ENCODE results near the gene CDCA7L. TPM values are rescaled to one million over a fixed set of nuclear protein-coding genes. Genes with fewer than 3 reads are reported as not detected.
"Not testable (repeated sequence)": the region's sequence is repeated elsewhere in the genome, so short reads cannot be mapped to it uniquely, and the experiment has no call there.

Gene CDCA7L
- polyA plus RNA-seq, 3 donors, result 5.8 to 17.5 (median 12.1) TPM

DNA sequence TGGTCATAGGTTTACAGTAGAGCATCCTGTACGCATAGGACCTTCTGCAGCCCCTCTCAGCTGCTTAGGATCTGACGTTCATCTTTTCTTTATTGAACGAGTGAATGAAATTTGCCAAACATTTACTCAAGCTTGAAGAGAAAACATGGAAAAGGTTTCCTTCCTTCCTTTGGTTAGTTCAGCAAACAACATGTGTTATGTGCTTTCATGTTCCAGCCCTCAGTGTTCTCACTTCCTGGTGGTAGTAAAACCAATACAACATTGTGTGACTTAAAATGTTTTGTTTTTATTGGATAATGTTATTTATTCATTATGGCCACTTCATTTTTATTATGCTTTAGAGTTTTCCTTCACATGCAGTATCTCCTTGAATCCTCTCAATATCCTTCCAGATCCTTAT lies 1.4 kb upstream of the CDCA7L start:
- 61 to 74% (median 70%) methylated on average over 3 of the region's 3 CpGs for WGBS, 3 donors
- no peak overlapping the region for H3K27ac ChIP-seq (ENCODE audit: low read depth, low read length)

GRCh38 chr7:21946222-21946709 lies 567 bp upstream of the CDCA7L start:
- H3K27ac ChIP-seq (ENCODE audit: low read depth, low read length), result no peak overlapping the region

DNA sequence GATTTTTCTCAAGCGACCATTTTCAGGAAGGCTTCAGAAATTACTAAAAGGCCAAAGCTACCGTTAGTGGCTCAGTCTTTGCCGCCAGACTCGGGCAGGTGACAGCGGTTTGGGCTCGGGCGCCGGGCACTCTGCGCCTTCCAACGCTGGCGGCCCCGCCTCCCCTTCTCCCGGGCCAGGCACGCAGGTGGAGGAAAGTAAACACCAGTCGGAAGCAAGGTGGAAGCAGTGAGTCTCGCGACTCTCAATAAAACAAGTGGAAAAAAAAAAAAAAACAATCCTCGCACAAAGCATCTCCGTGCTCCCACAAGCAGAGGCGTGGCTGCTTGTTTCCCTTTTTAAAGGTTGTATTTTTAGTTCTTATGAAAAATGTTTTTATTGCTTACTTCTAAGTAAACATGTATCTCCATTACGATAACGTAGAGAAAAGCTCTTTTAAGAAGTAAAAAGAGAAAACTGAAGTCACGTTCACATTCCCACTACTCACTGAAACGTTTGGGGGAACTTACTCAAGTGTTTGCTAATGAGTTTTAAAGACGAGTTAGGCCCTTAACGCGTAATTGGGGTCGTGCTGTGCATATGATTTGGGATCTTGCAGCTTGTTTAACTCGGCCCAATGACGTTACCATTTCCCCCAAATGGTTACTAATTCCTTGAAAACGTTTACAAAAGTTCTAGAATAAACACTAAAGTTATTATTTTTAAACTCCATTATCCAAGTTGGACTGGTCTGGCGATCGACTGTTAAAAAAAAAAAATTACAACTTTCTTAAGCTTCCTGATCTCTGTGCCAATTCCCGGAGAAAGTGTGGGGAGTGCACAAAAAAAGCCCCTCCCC lies 864 bp downstream of the CDCA7L start:
- 1% methylated on average over 34 of the region's 34 CpGs for WGBS, 3 donors
- H3K27ac ChIP-seq (ENCODE audit: low read depth, low read length), result no peak overlapping the region

More at GRCh38 chr7:21946222-21946709, 567 bp upstream of the CDCA7L start:
- WGBS, 3 donors, result 24 to 25% (median 24%) methylated on average over 8 of the region's 8 CpGs

DNA sequence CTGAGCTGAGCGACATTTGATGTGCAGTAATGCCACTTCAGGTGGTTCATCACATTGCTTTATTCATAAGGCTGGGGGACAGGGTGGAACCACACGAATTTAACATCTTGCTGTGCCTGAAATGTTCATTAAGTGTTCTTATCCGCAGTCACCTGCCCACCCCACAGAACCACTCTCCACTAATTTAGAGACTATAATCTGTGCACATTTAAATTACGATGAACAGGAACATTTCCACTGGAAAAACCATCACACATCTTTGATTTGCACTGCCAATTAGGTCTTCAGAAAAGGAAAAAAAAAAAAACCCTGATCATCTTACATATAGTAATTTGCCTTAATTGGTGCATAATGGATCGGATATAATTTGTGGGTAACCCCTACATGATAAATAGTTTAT lies 2.3 kb downstream of the CDCA7L start:
- H3K27ac ChIP-seq (ENCODE audit: low read depth, low read length), result no peak overlapping the region
- WGBS, 3 donors, result 88 to 92% (median 91%) methylated on average over 5 of the region's 5 CpGs

DNA sequence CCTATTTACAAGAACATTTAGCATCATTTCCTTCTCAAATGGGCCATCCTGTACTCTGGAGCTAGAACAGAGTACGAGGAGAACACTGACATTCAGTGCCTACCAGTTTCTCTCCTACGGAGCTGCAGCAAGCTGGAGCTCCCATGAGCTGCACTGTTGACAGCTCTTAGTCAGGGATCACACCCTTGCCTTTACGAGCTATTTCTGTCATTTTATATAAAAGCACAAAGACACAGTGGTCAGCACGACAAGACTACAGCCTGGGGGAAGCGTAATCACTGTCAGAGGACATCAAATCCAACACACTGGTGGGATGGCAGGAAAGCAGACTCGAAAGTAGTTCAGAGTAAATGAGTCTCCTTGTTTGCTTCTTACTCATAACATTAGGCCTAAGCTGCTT lies 2.7 kb downstream of the CDCA7L start:
- H3K27ac ChIP-seq (ENCODE audit: low read depth, low read length), result no peak overlapping the region
- 77 to 84% (median 80%) methylated on average over 6 of the region's 6 CpGs for WGBS, 3 donors

GRCh38 chr7:21941611-21942141 lies 4.0 kb downstream of the CDCA7L start:
- 25 to 61% (median 48%) methylated on average over 3 of the region's 3 CpGs for WGBS, 3 donors
- H3K27ac ChIP-seq (ENCODE audit: low read depth, low read length), result no peak overlapping the region

- H3K27ac ChIP-seq (ENCODE audit: low read depth, low read length), result no peak overlapping the region
- WGBS, 3 donors, result 79 to 89% (median 87%) methylated on average over 3 of the region's 3 CpGs
Measured at GRCh38 chr7:21939858-21940372, 5.8 kb downstream of the CDCA7L start.

DNA sequence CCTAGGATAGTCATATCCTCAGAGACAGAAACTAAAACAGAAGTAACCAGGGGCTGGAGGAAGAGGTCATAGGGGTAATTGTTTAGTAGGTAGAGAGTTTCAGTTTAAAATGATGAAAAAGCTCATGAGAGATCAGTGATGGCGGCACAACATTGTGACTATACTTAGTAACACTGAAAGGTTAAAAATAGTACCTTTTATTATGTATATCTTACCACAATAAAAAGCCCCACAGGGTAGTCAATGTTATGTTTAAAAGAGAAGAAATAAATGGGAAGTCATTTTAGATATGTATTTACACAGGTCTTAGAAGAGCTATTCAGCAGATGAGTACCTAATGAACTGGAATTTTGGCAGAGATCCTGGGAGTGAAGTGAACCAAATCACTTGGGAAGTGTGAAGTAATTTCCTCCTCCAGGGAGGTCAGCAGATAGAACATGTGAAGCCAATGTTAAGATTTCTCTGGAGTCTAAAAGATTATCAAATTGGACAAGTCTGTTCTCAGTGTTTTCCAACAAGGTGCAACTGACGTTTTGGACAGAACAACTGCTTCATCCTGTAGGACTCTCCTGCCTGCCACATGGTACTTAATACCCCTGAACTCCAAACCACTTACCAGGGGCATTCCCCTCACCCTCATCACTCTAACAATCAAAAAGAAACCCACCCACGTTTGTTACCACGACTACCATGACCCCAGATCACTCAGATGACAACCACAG lies 6.4 kb downstream of the CDCA7L start:
- H3K27ac ChIP-seq (ENCODE audit: low read depth, low read length), result no peak overlapping the region

GRCh38 chr7:21938463-21938862 lies 7.2 kb downstream of the CDCA7L start:
- H3K27ac ChIP-seq (ENCODE audit: low read depth, low read length), result no peak overlapping the region
- 76 to 94% (median 88%) methylated on average over 2 of the region's 2 CpGs for WGBS, 3 donors

More for the DNA sequence above, 6.4 kb downstream of the CDCA7L start:
- WGBS, 3 donors, result 50 to 65% (median 54%) methylated on average over 4 of the region's 4 CpGs

- H3K27ac ChIP-seq (ENCODE audit: low read depth, low read length), result no peak overlapping the region
Measured at GRCh38 chr7:21934808-21935207, 10.9 kb downstream of the CDCA7L start.

DNA sequence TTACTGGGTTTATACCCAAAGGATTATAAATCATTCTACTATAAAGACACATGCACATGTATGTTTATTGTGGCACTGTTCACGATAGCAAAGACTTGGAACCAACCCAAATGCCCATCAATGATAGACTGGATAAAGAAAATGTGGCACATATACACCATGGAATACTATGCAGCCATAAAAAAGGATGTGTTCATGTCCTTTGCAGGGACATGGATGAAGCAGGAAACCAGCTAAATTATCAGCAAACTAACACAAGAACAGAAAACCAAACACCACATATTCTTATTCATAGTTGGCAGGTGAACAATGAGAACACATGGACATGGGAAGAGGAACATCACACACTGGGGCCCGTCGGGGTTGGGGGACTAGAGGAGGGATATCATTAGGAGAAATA lies 12.4 kb downstream of the CDCA7L start:
- not testable (repeated sequence) for H3K27ac ChIP-seq (ENCODE audit: low read depth, low read length)
- 83 to 92% (median 91%) methylated on average over 3 of the region's 3 CpGs for WGBS, 3 donors

DNA sequence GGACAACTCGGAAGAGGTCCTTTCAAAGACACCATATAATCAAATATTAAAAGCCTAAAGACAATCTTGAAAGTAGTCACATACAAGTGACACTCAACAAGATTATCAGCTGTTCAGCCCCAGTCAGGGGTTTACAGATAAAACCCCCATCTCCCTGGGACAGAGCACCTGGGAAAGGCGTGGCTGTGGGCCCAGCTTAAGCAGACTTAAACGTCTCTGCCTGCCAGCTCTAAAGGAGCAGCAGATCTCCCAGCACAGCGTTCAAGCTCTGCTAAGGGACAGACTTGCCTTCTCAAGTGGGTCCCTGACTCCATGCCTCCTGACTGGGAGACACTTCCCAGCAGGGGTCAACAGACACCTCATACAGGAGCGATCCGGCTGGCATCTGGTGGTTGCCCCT lies 18.0 kb downstream of the CDCA7L start:
- 77 to 85% (median 80%) methylated on average over 6 of the region's 6 CpGs for WGBS, 3 donors
- H3K27ac ChIP-seq (ENCODE audit: low read depth, low read length), result no peak overlapping the region

- H3K27ac ChIP-seq (ENCODE audit: low read depth, low read length), result no peak overlapping the region
- WGBS, 3 donors, result 88 to 96% (median 95%) methylated on average over 1 of the region's 1 CpG
Measured at GRCh38 chr7:21926448-21926847, 19.3 kb downstream of the CDCA7L start.

DNA sequence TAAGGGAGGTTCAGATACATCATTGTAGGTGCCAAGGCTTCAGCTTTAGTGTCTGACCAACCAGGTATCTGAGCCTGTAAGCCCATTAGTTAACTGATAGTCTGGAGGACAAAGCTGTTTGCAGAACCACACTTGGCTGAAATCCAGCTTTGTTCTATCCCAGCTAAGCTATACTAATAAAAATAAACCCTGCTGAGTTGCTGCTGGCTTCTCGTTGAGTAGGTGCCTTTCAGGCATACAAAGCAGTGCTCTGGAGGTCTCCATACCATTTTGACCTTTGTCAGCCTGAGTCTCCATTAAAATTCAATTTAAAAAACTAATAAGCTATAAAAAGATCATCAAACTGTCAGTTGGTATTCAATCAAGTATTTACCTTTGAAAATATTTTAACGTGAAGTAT lies 22.0 kb downstream of the CDCA7L start:
- no peak overlapping the region for H3K27ac ChIP-seq (ENCODE audit: low read depth, low read length)
- 18 to 66% (median 65%) methylated on average over 2 of the region's 2 CpGs for WGBS, 3 donors

- 68 to 96% (median 76%) methylated on average over 5 of the region's 5 CpGs for WGBS, 3 donors
- H3K27ac ChIP-seq (ENCODE audit: low read depth, low read length), result no peak overlapping the region
Measured at GRCh38 chr7:21922605-21923004, 23.1 kb downstream of the CDCA7L start.

DNA sequence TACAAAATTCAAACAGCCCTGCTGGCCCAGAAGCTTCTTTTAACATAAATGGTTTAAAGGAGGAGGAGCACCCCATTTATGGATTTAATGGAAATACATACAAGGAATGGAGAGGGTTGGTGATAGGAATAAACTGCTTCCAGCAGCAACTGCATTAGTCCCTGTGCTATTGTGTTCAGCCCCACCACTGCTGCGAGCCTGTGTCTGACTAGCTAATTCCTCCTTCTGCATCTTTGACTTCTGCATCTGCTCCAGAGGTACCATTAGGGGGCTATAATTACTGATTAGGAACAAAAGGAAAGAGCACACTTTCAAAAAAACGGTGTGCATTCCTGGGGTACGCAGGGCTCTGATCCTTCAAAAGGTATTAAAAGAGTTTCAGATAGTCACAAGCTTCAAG lies 24.8 kb downstream of the CDCA7L start:
- WGBS, 3 donors, result 56 to 63% (median 57%) methylated on average over 3 of the region's 3 CpGs
- no peak overlapping the region for H3K27ac ChIP-seq (ENCODE audit: low read depth, low read length)

DNA sequence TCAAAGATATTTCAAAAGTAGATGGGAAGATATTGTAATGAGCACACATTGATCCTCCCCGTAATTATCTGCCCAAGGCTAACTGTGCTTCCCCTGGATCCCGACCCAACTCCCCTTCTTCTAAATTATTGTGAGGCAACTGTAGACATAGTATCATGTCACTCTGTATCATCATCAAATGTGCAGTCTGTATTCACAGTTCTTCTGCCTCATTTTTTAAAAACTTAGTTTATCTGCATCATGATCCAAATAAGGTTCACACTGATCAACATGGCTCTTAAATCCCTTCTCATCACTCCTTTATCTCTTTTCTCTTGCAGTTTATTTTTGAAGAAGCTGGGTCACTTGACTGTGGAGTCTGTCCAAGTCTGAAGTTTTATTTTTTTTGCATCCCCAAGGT lies 27.5 kb downstream of the CDCA7L start:
- 92 to 96% (median 94%) methylated on average over 2 of the region's 2 CpGs for WGBS, 3 donors

DNA sequence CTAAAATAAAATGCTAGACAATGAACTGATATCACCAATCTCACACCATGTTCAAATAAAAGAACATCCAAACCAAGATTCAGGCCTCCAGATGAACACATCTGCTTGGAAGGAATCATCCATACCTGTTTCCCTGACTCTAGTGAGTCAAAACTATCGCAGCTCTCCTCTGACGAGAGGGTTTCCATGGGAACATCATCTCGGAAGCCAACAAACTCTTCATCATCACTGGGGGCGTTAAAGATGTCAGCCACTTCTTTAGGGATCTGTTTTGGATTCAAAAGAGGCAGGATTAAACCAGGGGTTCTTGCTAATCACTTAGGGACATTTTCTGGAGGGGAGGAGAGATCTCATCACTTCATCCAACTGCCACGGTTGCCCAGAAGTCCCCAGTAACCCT lies 29.1 kb downstream of the CDCA7L start:
- WGBS, 3 donors, result 85 to 92% (median 89%) methylated on average over 5 of the region's 5 CpGs
- H3K27ac ChIP-seq (ENCODE audit: low read depth, low read length), result no peak overlapping the region

More for the DNA sequence above, 27.5 kb downstream of the CDCA7L start:
- H3K27ac ChIP-seq (ENCODE audit: low read depth, low read length), result no peak overlapping the region

DNA sequence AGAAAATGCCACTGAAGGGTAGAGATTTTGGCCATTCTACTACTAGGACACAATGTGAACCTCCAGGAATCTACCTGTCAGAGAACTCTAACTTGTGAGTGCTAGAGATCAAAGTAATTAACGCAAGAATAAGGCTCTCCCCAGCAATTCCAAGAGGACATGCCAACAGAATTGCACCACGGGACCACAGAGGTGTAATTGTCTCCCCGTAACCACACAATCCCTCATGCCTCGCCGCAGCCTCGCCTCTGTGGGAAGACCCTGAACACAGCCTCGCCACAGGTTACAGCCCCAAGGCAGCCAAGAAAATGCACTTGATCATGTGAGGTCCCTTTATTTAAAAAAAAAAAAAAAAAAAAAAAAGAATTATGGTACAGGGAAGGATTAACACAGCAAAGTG lies 29.5 kb downstream of the CDCA7L start:
- WGBS, 3 donors, result 93 to 96% (median 95%) methylated on average over 7 of the region's 7 CpGs
- H3K27ac ChIP-seq (ENCODE audit: low read depth, low read length), result no peak overlapping the region

All from adipose tissue (tissue), 3 donors.